HCEC 1CT (cell line): Measurements from ENCODE around the gene ARHGAP44.

Experiments used
- DNase-seq: peaks from one replicate; pipeline ENCODE4 v3.0.0-alpha.2; 2017

The ARHGAP44 gene, protein sequence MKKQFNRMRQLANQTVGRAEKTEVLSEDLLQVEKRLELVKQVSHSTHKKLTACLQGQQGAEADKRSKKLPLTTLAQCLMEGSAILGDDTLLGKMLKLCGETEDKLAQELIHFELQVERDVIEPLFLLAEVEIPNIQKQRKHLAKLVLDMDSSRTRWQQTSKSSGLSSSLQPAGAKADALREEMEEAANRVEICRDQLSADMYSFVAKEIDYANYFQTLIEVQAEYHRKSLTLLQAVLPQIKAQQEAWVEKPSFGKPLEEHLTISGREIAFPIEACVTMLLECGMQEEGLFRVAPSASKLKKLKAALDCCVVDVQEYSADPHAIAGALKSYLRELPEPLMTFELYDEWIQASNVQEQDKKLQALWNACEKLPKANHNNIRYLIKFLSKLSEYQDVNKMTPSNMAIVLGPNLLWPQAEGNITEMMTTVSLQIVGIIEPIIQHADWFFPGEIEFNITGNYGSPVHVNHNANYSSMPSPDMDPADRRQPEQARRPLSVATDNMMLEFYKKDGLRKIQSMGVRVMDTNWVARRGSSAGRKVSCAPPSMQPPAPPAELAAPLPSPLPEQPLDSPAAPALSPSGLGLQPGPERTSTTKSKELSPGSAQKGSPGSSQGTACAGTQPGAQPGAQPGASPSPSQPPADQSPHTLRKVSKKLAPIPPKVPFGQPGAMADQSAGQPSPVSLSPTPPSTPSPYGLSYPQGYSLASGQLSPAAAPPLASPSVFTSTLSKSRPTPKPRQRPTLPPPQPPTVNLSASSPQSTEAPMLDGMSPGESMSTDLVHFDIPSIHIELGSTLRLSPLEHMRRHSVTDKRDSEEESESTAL

DNA sequence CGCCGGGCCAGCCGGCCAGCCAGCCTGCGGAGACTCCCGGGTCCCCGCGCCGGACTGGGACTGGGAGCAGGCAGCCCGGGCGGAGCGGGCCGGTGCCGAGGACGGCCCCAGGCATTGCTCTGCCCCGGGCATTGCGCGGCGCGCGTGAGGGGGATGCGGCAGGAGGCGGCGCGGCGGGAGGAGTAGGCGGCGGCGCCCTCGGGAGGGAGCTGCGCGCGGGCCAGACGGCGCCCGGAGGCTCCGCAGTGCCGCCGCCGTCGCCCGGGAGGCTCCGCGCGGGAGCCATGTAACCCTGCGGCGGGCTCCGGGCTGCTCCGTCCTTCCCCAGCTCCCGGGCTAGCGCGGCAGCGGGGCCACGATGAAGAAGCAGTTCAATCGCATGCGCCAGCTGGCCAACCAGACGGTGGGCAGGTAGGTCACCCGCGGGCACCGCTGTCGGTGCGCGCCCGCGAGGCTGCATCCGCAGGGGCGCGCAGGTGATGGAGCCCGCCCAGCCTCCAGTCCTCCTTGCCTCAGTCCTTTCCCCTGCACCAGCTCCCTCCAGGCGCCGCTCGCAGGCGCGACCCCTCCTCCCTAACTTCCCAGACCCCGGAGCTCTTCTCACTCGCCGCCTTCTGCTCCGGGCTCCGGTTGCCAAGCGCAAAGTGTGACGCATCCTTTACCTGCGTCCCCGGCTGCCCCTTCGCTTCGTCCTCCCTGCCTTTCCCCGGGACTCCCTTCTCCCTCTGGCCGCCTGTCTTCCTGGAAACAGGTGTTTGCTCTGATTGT is at the start of gene ARHGAP44:
Gene ARHGAP44, plus strand, starts transcription at position 18 of the 768 bp plus-strand sequence. Its CDS starts 341 bp downstream, at position 359.
- peak; percentile 50 for DNase-seq

GRCh38 chr17:12739500-12739899 is 49.8 kb upstream of the ARHGAP44 start:
- DNase-seq: no peak

GRCh38 chr17:12743046-12743445 is 46.3 kb upstream of the ARHGAP44 start:
- no peak for DNase-seq

GRCh38 chr17:12744298-12744697 is 45.0 kb upstream of the ARHGAP44 start:
- DNase-seq: no peak

- DNase-seq: no peak
These were observed 44.5 kb upstream of the ARHGAP44 start for GRCh38 chr17:12744786-12745185.

DNA sequence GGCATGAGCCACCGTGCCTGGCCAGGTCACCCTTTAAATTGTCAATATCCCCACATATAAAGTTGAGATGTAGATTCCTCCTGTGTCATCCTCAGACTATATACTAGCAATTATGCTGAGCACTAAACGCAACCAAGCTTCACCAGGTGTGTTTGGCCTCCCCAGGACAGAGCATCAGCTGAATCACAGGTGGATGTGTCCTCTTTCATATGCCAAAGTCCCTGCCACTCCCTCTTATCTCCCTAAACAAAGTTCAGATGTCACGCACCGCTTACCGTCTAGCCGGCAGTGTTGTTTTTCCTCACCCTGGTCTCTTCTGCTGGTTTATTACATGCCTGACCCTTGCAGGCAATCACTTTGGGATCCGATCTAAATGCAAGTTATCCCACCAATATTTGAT is 43.8 kb upstream of the ARHGAP44 start:
- DNase-seq: no peak

DNA sequence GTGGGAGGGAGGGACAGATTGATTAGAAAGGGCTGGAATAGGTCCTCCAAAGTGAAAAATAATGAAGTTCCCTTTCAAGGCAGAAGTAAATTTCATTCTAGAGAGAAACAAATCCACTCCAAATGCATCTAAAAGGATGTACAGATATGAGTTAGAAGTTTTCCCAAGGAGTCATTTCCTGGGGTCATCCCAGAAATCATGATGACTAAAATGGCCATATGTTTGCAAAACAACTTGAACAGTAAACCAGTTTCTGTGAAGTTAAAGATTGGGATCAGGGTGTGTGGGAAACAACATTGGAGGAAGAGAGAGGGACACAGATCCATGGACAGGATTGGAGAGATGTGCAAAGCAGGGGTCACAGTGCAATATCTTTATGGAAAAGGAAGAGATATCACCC is 32.5 kb upstream of the ARHGAP44 start:
- peak; percentile 65 for DNase-seq

GRCh38 chr17:12759090-12759489 is 30.2 kb upstream of the ARHGAP44 start:
- no peak for DNase-seq

DNA sequence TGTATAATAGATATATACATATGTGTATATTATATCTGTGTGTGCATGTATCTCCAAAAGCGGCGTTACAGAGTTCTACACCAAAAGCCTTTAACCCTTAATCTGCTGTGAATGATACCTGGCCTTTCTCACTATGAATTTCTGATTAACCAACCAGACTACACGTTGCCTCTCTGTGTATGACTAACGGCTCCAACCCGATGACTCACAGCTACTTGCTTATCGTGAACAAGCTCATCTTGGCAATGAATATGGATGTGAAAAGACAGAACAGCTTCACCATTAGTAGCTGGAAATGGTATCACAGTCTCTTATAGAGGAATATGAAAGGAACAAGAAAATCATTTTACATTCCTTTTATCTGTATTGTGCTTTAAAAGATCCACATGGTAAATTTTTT is 23.8 kb upstream of the ARHGAP44 start:
- DNase-seq: peak; percentile 74

- no peak for DNase-seq
These were observed 21.0 kb upstream of the ARHGAP44 start for GRCh38 chr17:12768255-12768654.

- no peak for DNase-seq
These were observed 19.3 kb upstream of the ARHGAP44 start for GRCh38 chr17:12769981-12770380.

DNA sequence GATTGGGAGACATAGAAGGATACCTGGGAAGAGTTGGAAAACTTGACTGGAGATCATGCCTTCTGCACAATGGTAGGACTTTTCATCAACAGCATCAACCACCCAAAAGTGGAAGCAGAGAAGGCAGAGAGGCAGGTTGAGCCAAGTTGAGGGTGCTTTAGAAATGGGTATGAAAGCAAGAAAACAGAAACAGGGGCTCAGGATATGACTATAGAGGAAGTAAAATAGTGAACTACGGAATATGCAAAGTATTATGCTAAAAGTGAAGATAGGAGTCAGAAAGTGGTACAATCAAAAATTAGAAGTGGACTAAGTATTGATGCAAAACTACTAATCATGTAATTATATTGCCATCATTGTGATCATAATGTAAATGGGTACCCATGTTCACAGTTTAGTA is 16.1 kb upstream of the ARHGAP44 start:
- no peak for DNase-seq

DNA sequence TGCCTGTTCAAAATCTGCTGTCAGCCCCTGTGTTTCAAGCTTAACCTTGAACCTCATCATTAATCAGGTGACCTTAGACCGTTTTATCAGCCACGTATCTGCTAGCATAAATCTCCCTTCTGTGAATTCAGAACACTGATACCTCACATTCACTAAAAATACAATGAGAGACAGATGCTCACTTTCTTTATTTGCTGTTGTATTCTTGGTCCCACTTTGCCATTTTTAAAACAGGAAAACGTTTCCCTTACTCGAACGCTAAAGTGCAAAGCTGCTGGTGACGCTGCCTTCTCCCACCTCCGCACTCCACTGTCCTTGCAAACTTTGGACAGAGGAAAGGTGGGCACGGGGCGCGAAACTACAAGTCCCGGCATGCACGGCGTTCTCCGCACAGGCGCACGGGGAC is 220 bp upstream of the ARHGAP44 start:
- DNase-seq: no peak

DNA sequence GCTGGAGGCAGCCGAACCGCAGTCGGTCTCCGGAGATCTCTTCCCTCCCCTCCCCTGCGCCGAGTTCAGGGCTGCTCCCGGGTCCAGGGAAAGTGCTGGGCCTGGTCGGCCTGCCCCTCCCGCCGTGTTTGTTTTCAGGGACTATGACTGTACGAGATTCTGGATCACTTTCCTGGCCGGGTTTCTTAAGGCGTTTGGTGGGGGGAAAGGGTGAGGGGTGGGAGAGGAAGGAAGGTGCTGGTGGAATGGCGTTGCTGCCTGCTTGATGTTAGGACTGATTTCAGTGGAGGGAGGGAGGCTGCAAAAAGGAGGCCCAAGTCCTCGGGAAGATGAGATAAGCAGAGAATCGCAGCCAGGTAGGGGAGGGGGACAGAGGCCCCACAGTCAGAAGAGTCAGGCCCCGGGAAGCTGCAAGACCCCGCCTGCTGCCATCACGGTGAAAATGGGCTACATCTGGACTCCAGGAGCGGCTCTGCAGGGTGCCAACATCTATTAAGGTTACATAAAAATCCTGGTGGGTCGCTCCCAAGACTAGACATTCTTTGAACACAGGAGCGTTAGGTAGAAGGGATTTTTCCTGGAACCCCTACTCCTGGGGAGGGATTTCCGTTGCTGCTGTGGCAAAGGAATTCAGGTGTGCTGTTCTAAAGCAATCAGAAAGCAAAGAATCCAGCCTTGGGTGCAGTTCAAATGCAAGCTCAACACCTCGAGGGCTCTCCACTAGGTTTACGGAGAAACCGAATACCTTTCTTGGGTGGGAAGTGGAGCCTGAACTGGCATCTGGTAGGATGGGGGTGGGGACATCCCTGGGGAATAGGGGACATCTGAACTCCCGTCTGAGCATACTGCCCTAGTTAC is 1.2 kb downstream of the ARHGAP44 start:
- DNase-seq: no peak

GRCh38 chr17:12794919-12795532 is 5.7 kb downstream of the ARHGAP44 start:
- no peak for DNase-seq

DNA sequence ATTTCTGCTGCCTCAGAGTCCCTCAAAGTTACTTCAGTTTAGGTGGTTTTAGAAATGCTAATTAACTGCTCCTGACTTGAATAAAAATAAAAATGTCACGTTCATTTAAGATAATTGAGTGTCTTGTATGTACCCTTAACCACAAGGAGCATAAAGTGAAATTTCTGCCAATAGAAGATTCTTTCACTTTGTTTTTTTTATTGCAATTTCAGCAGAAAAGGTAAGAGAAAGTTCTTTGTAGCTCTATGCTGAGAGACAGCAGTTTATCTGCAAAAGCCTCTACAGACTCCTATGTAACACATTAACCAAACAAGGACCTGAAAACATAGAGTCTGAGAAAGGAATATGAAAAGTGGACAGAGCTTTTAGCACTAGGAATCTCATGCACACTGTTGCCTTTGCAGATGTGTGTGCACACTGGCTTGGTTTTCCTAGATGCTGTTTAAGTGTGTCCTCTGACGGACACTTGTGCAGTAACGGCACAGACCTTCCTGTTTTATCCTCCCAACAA is 11.6 kb downstream of the ARHGAP44 start:
- no peak for DNase-seq

DNA sequence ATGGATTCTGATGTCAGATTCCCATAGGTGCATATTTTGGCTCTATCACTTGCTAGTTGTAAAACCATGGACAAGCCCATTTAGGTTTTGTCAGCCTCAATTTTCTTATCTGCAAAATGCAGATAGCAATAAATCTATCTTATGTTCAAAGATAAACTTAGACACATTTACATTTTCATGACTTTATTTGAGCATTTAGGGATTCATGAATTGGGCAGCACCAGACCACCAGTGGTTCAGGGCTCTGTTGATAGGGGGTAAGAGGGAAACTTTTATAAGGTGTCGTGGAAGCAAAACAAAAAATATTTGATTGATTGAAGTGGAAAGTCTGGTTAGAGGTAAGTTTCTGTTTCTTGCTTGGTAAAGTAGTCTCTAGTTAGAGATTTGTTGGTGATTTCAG is 17.3 kb downstream of the ARHGAP44 start:
- no peak for DNase-seq

DNA sequence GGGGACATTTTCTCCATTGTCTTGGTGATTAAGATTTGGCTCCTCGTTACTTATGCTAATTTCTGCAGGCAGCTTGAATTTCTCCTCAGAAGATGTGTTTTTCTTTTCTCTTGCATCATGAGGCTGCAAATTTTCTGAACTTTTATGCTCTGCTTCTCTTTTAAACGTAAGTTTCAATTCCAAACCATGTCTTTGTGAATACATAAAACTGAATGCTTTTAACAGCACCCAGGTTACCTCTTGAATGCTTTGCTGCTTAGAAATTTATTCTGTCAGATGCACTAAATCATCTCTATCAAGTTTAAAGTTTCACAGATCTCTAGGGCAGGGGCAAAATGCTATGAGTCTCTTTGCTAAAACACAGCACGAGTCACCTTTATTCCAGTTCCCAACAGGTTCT is 19.4 kb downstream of the ARHGAP44 start:
- DNase-seq: no peak

DNA sequence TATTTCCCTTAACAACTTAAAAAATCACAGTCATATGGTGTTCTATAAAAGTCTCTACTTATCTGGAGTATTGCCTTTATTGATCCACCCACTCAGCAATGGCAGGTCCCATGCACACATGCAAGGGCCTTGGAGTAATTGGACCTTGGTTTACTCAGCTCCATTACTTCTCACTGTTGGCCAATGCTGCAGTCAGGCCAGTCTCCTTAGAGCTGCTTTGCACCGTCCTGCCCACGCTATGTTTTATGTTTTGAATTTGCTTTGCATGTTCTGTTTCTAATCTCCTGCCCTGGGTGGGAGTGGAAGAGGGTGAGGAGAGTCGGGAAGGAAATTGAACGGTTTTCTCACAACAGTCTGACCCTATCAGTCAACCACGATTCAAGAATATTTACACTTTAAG is 23.6 kb downstream of the ARHGAP44 start:
- DNase-seq: no peak

- no peak for DNase-seq
These were observed 24.4 kb downstream of the ARHGAP44 start for GRCh38 chr17:12813664-12814063.

- no peak for DNase-seq
These were observed 25.4 kb downstream of the ARHGAP44 start for GRCh38 chr17:12814718-12815117.
